ENCODE measurements around the gene CNOT10. TPM values are rescaled to one million over a fixed set of nuclear protein-coding genes. Genes with fewer than 3 reads are reported as not detected.
A peak's percentile ranks its signal among the peaks of the same experiment; 100 is the strongest.

CNOT10 gene
- total RNA-seq, 1 experiment from 2014 or later, result 46.2 TPM

DNA sequence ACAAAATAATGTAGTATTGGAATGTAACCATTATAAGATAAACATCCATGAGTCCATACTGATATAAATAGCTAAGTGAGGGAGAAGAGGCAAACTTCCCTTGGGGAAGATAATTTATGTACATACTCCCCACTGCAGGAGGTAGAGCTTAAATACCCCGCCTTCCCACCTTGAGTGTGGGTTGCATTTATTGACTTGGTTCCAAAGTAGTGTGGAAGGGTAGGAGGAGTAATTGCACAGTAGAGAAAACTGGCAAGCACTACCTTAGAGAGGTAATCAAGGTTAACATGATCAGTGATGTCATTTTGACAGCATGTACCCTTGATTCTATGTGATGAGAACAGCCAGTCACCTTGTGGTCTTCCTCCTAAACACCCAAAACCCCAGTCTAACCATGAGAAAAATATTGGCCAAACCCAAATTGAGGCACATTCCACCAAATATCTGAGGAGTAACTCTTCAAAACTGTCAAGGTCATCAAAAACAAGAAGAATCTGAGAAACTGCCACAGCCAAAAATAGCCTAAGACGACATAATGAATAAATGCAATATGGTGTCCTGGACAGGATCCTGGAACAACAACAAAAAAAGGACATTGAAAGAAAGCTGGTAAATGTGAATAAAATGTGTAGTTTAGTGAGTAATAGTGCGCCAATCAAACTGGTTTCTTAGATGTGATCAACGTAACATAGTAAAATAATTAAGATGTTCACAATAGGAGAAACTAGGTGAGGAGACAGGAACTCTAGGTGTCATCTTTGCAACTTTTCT, 774 bp upstream of the CNOT10 start:
- H3K27me3 ChIP-seq (ENCODE audit: low read length), result no peaks in the 10 kb centered on the region
- no peak for DNase-seq
- no peaks in the 10 kb centered on the region for H3K9me3 ChIP-seq (ENCODE audit: low read length)
- no peaks in the 10 kb centered on the region for H3K9me2 ChIP-seq (replicated peaks; ENCODE audit: low read length)
- H2AFZ ChIP-seq (ENCODE audit: low read length), result peak overlapping the region; percentile 89
- peak overlapping the region; percentile 84 for H3K4me2 ChIP-seq (ENCODE audit: low read length)
- H3K79me2 ChIP-seq (ENCODE audit: low read length), result peaks cover 41% of the 10 kb centered on the region
- H3K27ac ChIP-seq (ENCODE audit: low read length), result peak overlapping the region; percentile 64
- no peak for TF ChIP-seq CTCF (conservative IDR thresholded peaks at IDR 0.05; ENCODE audit: low read depth, low read length)
- TF ChIP-seq EZH2 (IDR thresholded peaks at IDR 0.05; ENCODE audit: low read length, unreplicated experiment), result no peak
- TF ChIP-seq EZH2phosphoT487 (IDR thresholded peaks at IDR 0.05; ENCODE audit: borderline replicate concordance, low read length), result no peak
- BruUV-seq (replicated peaks), result TSS peak; percentile 96
- peaks cover 26% of the 10 kb centered on the region for H3K4me1 ChIP-seq (ENCODE audit: insufficient read depth, low read length)
- ChIA-PET CTCF (interaction anchor here (0.6 kb wide), 1 partner anchor 174 kb away, joined by 3 read pairs; no protein-coding TSS in a partner anchor), POLR2A (ENCODE audit: unreplicated experiment) (interaction anchor here (0.6 kb wide), 2 partner anchors 99 to 137 kb away, joined by 3 read pairs; no protein-coding TSS in a partner anchor)
- H3K4me3 ChIP-seq (ENCODE audit: low read length), result peak overlapping the region; percentile 97
- H4K20me1 ChIP-seq (ENCODE audit: low read length), result peaks cover 21% of the 10 kb centered on the region
- peak overlapping the region; percentile 94 for H3K9ac ChIP-seq (ENCODE audit: low read length)
- intact Hi-C loops (cut with micrococcal nuclease), result no loop called here
- ATAC-seq, result no peak
- no peaks in the 10 kb centered on the region for H3K36me3 ChIP-seq (ENCODE audit: low read depth, low read length)
- H3F3A ChIP-seq (ENCODE audit: low read length, unreplicated experiment), result no peaks in the 10 kb centered on the region

DNA sequence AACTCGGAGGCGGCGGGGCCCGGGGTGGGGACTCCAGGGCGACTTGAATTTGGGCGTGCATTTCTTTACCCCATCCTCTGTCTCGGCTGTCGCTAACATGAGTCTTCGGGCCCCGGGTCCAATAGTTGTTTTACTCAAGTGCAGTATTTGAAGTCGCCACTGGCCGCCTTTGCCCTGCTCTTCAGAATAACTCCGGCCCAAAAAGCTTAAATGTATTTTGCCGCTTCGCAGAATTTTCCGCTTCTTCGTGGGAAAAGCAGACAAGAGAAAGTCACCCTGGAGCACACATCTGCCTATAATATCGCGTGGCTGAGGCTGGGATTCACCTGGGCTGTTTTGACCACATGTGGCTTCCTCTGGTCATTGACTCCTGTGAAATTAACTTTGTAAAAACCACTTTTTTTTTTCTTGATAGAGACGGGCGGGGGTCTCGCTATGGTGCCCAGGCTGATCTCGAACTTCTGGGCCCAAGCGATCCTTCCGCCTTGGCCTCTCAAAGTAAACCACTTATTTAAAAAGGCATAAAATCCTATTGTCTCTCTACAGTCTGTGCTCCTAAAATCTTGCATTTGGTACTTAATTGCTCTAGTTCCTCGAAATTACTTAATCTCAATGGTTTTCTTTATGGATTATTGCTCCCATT, 676 bp downstream of the CNOT10 start:
- Histone ChIP-seq H3K9ac (ENCODE audit: low read length) (peak overlapping the region; percentile 94), H3K27me3 (ENCODE audit: low read length) (no peaks in the 10 kb centered on the region), H3K9me2 (replicated peaks; ENCODE audit: low read length) (no peaks in the 10 kb centered on the region), H3K9me3 (ENCODE audit: low read length) (no peaks in the 10 kb centered on the region), H4K20me1 (ENCODE audit: low read length) (peaks cover 21% of the 10 kb centered on the region), H3F3A (ENCODE audit: low read length, unreplicated experiment) (no peaks in the 10 kb centered on the region), H3K4me2 (ENCODE audit: low read length) (peak overlapping the region; percentile 84), H3K27ac (ENCODE audit: low read length) (peak overlapping the region; percentile 64), H3K36me3 (ENCODE audit: low read depth, low read length) (0 out of 2 replicates have a peak, but pooled peaks cover 2% of the 10 kb centered on the region), H3K4me1 (ENCODE audit: insufficient read depth, low read length) (peaks cover 26% of the 10 kb centered on the region), H2AFZ (ENCODE audit: low read length) (peak overlapping the region; percentile 89), H3K4me3 (ENCODE audit: low read length) (peak overlapping the region; percentile 97), H3K79me2 (ENCODE audit: low read length) (peaks cover 53% of the 10 kb centered on the region)
- TF ChIP-seq EZH2phosphoT487 (IDR thresholded peaks at IDR 0.05; ENCODE audit: borderline replicate concordance, low read length) (no peak), EZH2 (IDR thresholded peaks at IDR 0.05; ENCODE audit: low read length, unreplicated experiment) (no peak), CTCF (conservative IDR thresholded peaks at IDR 0.05; ENCODE audit: low read depth, low read length) (no peak; the same call in 1 of the 2 replicates)
- DNase-seq (peak; percentile 12), ATAC-seq (no peak; the same call in 1 of the 2 replicates)
- ChIA-PET POLR2A (ENCODE audit: unreplicated experiment) (interaction anchor here (0.6 kb wide), 3 partner anchors 19 to 1347 kb away, joined by 3 to 4 read pairs (median 3); no protein-coding TSS in a partner anchor), CTCF (no interaction called here)
- intact Hi-C loops (cut with micrococcal nuclease), result no loop called here
- BruUV-seq (replicated peaks), result TSS peak; percentile 57
